HEK293 (cell line): ENCODE data around the gene RB1.

Experiments
- CTCF ChIA-PET: fragments of 350-600 bp; formaldehyde crosslinking; extraction: SDS; loops from one replicate; lab custom pipeline; 2021; ENCODE audit warnings: antibody characterized with exemption; lab: Yijun Ruan, JAX
- POLR2A ChIA-PET: fragments of 300-600 bp; formaldehyde crosslinking; extraction: SDS; loops from one replicate; lab custom pipeline; 2020; ENCODE audit warnings: antibody characterized with exemption, inconsistent platforms; lab: Yijun Ruan, JAX
- H3K27ac ChIP-seq: fragments of 200-500 bp; sonication (Bioruptor generic); 2 replicates; pipeline ENCODE4 v1.5.1; 2014; ENCODE audit warnings: low read depth, low read length, control low read depth, inconsistent platforms; ENCODE audit errors: extremely low read depth
- H3K36me3 ChIP-seq, 2 experiments: fragments of 200-500 bp in 1 of 2; sonication (Bioruptor generic) in 1 of 2; 1 replicate in 1 of 2; 2 replicates in 1 of 2; pipeline ENCODE4 v1.5.1; 2014 to 2017; ENCODE audit warnings: inconsistent platforms in 2 of 2, low read length in 2 of 2; ENCODE audit not compliant: control insufficient read depth in 2 of 2, insufficient read depth in 1 of 2
- H3K4me1 ChIP-seq: fragments of 200-500 bp; sonication (Bioruptor generic); 2 replicates; pipeline ENCODE4 v1.5.1; 2014; ENCODE audit warnings: mild to moderate bottlenecking, low read length, inconsistent platforms; ENCODE audit not compliant: control insufficient read depth, insufficient read depth
- H3K4me3 ChIP-seq: 2 replicates; pipeline ENCODE4 v1.5.1; 2011; ENCODE audit warnings: low read depth, mild to moderate bottlenecking, control low read depth, low read length, moderate library complexity
- H3K9me3 ChIP-seq: fragments of 200-500 bp; sonication (Bioruptor generic); 2 replicates; pipeline ENCODE4 v1.5.1; 2014; ENCODE audit warnings: low read depth, low read length, inconsistent platforms; ENCODE audit not compliant: control insufficient read depth, insufficient read depth
- GLI4 ChIP-seq: fragments of 450-650 bp; formaldehyde crosslinking; IDR thresholded peaks from 2 replicates; pipeline ENCODE4 v1.5.1; 2016; ENCODE audit warnings: missing biosample characterization, missing genetic modification characterization
- KLF1 ChIP-seq: fragments of 450-650 bp; formaldehyde crosslinking; IDR thresholded peaks from 2 replicates; pipeline ENCODE4 v1.5.1; 2016; ENCODE audit warnings: missing biosample characterization, missing genetic modification characterization
- PRDM6 ChIP-seq: fragments of 450-650 bp; formaldehyde crosslinking; IDR thresholded peaks from 2 replicates; pipeline ENCODE4 v1.5.1; 2017; ENCODE audit warnings: missing biosample characterization, missing genetic modification characterization
- SCRT2 ChIP-seq: fragments of 450-650 bp; formaldehyde crosslinking; IDR thresholded peaks from 2 replicates; pipeline ENCODE4 v1.5.1; 2016; ENCODE audit warnings: missing biosample characterization, missing genetic modification characterization
- TCF7L2 ChIP-seq: IDR thresholded peaks from 2 replicates; pipeline ENCODE4 v1.6.1; 2011; ENCODE audit warnings: low read depth, mild to moderate bottlenecking, inconsistent platforms, low read length, moderate library complexity, borderline replicate concordance
- ZBTB17 ChIP-seq: fragments of 450-650 bp; formaldehyde crosslinking; IDR thresholded peaks from 2 replicates; pipeline ENCODE4 v1.5.1; 2016; ENCODE audit warnings: missing biosample characterization, missing genetic modification characterization
- ZBTB8A ChIP-seq: fragments of 450-650 bp; formaldehyde crosslinking; IDR thresholded peaks from 2 replicates; pipeline ENCODE4 v1.5.1; 2016; ENCODE audit warnings: missing biosample characterization, missing genetic modification characterization
- ZEB2 ChIP-seq: fragments of 450-650 bp; formaldehyde crosslinking; IDR thresholded peaks from 2 replicates; pipeline ENCODE4 v1.5.1; 2016; ENCODE audit warnings: missing biosample characterization, missing genetic modification characterization
- ZIC2 ChIP-seq: fragments of 450-650 bp; formaldehyde crosslinking; IDR thresholded peaks from 2 replicates; pipeline ENCODE4 v1.5.1; 2016; ENCODE audit warnings: missing biosample characterization, missing genetic modification characterization
- ZNF133 ChIP-seq: fragments of 450-650 bp; formaldehyde crosslinking; IDR thresholded peaks from 2 replicates; pipeline ENCODE4 v1.5.1; 2016; ENCODE audit warnings: missing biosample characterization, missing genetic modification characterization
- ZNF302 ChIP-seq: fragments of 450-650 bp; formaldehyde crosslinking; IDR thresholded peaks from 2 replicates; pipeline ENCODE4 v1.5.1; 2016; ENCODE audit warnings: missing biosample characterization, missing genetic modification characterization, low read depth
- ZNF335 ChIP-seq: fragments of 450-650 bp; formaldehyde crosslinking; conservative IDR thresholded peaks from 2 replicates; pipeline ENCODE4 v1.5.1; 2016; ENCODE audit warnings: missing biosample characterization, missing genetic modification characterization
- ZNF362 ChIP-seq: fragments of 450-650 bp; formaldehyde crosslinking; IDR thresholded peaks from 2 replicates; pipeline ENCODE4 v1.5.1; 2016; ENCODE audit warnings: missing biosample characterization, missing genetic modification characterization
- ZNF394 ChIP-seq: fragments of 450-650 bp; formaldehyde crosslinking; IDR thresholded peaks from 2 replicates; pipeline ENCODE4 v1.5.1; 2016; ENCODE audit warnings: missing biosample characterization, missing genetic modification characterization, mild to moderate bottlenecking, moderate library complexity, borderline replicate concordance
- ZNF426 ChIP-seq: fragments of 450-650 bp; formaldehyde crosslinking; IDR thresholded peaks from 2 replicates; pipeline ENCODE4 v1.5.1; 2017; ENCODE audit warnings: missing biosample characterization, missing genetic modification characterization, mild to moderate bottlenecking, inconsistent platforms, moderate library complexity
- ZNF561 ChIP-seq: fragments of 450-650 bp; IDR thresholded peaks from 2 replicates; pipeline ENCODE4 v1.5.1; 2018; ENCODE audit warnings: missing biosample characterization, missing genetic modification characterization, borderline replicate concordance
- ZNF654 ChIP-seq: fragments of 450-650 bp; formaldehyde crosslinking; IDR thresholded peaks from 2 replicates; pipeline ENCODE4 v1.5.1; 2016; ENCODE audit warnings: low read depth, missing biosample characterization, missing genetic modification characterization
- ZNF747 ChIP-seq: fragments of 450-650 bp; formaldehyde crosslinking; IDR thresholded peaks from 2 replicates; pipeline ENCODE4 v1.5.1; 2016; ENCODE audit warnings: missing biosample characterization, missing genetic modification characterization
- ZSCAN4 ChIP-seq: fragments of 450-650 bp; formaldehyde crosslinking; IDR thresholded peaks from 2 replicates; pipeline ENCODE4 v1.5.1; 2017; ENCODE audit warnings: missing biosample characterization, missing genetic modification characterization
- TF ChIP-seq, protein P1 (sequence below): fragments of 450-650 bp; formaldehyde crosslinking; IDR thresholded peaks from 2 replicates; pipeline ENCODE4 v1.5.1; 2016; ENCODE audit warnings: missing biosample characterization, missing genetic modification characterization
- TF ChIP-seq, protein P2 (sequence below): fragments of 450-650 bp; formaldehyde crosslinking; IDR thresholded peaks from 2 replicates; pipeline ENCODE4 v1.5.1; 2016; ENCODE audit warnings: missing biosample characterization, missing genetic modification characterization, borderline replicate concordance
- TF ChIP-seq, protein P3 (sequence below): fragments of 450-650 bp; formaldehyde crosslinking; IDR thresholded peaks from 2 replicates; pipeline ENCODE4 v1.5.1; 2016; ENCODE audit warnings: missing biosample characterization, missing genetic modification characterization

RB1 gene

GRCh38 chr13:48431987-48432615 lies 128.6 kb downstream of the RB1 start:
- Histone ChIP-seq H3K36me3 (no peaks in the 10 kb centered on the region), H3K27ac (no peak overlapping the region), H3K4me1 (peaks cover 12% of the 10 kb centered on the region), H3K9me3 (no peaks in the 10 kb centered on the region), H3K4me3 (no peak overlapping the region)
- POLR2A ChIA-PET: no interaction called here
- TF ChIP-seq, protein P1, sequence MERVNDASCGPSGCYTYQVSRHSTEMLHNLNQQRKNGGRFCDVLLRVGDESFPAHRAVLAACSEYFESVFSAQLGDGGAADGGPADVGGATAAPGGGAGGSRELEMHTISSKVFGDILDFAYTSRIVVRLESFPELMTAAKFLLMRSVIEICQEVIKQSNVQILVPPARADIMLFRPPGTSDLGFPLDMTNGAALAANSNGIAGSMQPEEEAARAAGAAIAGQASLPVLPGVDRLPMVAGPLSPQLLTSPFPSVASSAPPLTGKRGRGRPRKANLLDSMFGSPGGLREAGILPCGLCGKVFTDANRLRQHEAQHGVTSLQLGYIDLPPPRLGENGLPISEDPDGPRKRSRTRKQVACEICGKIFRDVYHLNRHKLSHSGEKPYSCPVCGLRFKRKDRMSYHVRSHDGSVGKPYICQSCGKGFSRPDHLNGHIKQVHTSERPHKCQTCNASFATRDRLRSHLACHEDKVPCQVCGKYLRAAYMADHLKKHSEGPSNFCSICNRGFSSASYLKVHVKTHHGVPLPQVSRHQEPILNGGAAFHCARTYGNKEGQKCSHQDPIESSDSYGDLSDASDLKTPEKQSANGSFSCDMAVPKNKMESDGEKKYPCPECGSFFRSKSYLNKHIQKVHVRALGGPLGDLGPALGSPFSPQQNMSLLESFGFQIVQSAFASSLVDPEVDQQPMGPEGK (tag by site-specific recombination): no peak
- TF ChIP-seq ZNF426 (tag by site-specific recombination) (no peak), ZNF394 (tag by site-specific recombination) (peak; percentile 82), ZNF747 (tag by site-specific recombination) (no peak), TCF7L2 (no peak), ZNF561 (tag by site-specific recombination) (no peak), ZNF133 (no peak), ZNF335 (tag by site-specific recombination) (no peak), ZNF302 (tag by site-specific recombination) (no peak), GLI4 (tag by site-specific recombination) (no peak), SCRT2 (peak; percentile 68), ZBTB8A (tag by site-specific recombination) (no peak), ZSCAN4 (tag by site-specific recombination) (no peak), ZEB2 (tag by site-specific recombination) (peak; percentile 31; the same call in 1 of the 2 replicates), ZBTB17 (tag by site-specific recombination) (peak; percentile 40; the same call in 1 of the 2 replicates), KLF1 (tag by site-specific recombination) (no peak), ZNF654 (tag by site-specific recombination) (no peak), ZIC2 (tag by site-specific recombination) (no peak), ZNF362 (tag by site-specific recombination) (peak; percentile 66; the same call in 1 of the 2 replicates), PRDM6 (tag by site-specific recombination) (peak; percentile 85)
- TF ChIP-seq, protein P2, sequence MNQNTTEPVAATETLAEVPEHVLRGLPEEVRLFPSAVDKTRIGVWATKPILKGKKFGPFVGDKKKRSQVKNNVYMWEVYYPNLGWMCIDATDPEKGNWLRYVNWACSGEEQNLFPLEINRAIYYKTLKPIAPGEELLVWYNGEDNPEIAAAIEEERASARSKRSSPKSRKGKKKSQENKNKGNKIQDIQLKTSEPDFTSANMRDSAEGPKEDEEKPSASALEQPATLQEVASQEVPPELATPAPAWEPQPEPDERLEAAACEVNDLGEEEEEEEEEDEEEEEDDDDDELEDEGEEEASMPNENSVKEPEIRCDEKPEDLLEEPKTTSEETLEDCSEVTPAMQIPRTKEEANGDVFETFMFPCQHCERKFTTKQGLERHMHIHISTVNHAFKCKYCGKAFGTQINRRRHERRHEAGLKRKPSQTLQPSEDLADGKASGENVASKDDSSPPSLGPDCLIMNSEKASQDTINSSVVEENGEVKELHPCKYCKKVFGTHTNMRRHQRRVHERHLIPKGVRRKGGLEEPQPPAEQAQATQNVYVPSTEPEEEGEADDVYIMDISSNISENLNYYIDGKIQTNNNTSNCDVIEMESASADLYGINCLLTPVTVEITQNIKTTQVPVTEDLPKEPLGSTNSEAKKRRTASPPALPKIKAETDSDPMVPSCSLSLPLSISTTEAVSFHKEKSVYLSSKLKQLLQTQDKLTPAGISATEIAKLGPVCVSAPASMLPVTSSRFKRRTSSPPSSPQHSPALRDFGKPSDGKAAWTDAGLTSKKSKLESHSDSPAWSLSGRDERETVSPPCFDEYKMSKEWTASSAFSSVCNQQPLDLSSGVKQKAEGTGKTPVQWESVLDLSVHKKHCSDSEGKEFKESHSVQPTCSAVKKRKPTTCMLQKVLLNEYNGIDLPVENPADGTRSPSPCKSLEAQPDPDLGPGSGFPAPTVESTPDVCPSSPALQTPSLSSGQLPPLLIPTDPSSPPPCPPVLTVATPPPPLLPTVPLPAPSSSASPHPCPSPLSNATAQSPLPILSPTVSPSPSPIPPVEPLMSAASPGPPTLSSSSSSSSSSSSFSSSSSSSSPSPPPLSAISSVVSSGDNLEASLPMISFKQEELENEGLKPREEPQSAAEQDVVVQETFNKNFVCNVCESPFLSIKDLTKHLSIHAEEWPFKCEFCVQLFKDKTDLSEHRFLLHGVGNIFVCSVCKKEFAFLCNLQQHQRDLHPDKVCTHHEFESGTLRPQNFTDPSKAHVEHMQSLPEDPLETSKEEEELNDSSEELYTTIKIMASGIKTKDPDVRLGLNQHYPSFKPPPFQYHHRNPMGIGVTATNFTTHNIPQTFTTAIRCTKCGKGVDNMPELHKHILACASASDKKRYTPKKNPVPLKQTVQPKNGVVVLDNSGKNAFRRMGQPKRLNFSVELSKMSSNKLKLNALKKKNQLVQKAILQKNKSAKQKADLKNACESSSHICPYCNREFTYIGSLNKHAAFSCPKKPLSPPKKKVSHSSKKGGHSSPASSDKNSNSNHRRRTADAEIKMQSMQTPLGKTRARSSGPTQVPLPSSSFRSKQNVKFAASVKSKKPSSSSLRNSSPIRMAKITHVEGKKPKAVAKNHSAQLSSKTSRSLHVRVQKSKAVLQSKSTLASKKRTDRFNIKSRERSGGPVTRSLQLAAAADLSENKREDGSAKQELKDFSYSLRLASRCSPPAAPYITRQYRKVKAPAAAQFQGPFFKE: no peak
- TF ChIP-seq, protein P3, sequence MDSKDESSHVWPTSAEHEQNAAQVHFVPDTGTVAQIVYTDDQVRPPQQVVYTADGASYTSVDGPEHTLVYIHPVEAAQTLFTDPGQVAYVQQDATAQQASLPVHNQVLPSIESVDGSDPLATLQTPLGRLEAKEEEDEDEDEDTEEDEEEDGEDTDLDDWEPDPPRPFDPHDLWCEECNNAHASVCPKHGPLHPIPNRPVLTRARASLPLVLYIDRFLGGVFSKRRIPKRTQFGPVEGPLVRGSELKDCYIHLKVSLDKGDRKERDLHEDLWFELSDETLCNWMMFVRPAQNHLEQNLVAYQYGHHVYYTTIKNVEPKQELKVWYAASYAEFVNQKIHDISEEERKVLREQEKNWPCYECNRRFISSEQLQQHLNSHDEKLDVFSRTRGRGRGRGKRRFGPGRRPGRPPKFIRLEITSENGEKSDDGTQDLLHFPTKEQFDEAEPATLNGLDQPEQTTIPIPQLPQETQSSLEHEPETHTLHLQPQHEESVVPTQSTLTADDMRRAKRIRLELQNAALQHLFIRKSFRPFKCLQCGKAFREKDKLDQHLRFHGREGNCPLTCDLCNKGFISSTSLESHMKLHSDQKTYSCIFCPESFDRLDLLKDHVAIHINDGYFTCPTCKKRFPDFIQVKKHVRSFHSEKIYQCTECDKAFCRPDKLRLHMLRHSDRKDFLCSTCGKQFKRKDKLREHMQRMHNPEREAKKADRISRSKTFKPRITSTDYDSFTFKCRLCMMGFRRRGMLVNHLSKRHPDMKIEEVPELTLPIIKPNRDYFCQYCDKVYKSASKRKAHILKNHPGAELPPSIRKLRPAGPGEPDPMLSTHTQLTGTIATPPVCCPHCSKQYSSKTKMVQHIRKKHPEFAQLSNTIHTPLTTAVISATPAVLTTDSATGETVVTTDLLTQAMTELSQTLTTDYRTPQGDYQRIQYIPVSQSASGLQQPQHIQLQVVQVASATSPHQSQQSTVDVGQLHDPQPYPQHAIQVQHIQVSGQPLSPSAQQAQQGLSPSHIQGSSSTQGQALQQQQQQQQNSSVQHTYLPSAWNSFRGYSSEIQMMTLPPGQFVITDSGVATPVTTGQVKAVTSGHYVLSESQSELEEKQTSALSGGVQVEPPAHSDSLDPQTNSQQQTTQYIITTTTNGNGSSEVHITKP (tag by site-specific recombination): 0 out of 2 replicates have a peak, but pooled peaks have one; percentile 9
- CTCF ChIA-PET: interaction anchor here (0.5 kb wide), 1 partner anchor 1668 kb away, joined by 3 read pairs; no protein-coding TSS in a partner anchor
